ENCODE measurements around the gene ASTN2.

DNA sequence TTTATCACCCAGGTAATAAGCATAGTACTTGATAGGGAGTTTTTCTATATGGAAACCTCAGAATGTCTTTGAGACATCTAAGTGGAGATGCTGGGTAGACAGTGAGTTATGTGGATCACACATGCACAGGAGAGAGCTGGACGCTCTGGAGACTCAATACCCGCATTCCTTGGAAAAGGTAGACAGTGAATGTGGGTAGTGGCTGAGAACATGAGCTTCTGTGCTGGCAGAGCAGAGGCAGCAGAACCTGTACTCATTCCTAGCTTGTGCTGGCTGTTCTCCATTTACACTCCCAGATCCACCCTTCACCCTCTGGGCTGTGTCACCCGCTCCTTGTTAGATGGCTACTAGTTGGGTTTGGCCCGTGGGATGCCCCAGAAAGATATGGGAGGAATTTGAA is 269.8 kb downstream of the ASTN2 start:
- TF ChIP-seq CTCF (IDR thresholded peaks at IDR 0.05; ENCODE audit: low read depth, low read length, missing input control) (no peak), TAF1 (conservative IDR thresholded peaks at IDR 0.05) (no peak), GABPA (IDR thresholded peaks at IDR 0.05 in 1 of 2, conservative IDR thresholded peaks at IDR 0.05 in 1 of 2) (no peak), RAD21 (IDR thresholded peaks at IDR 0.05) (no peak), EGR1 (IDR thresholded peaks at IDR 0.05; ENCODE audit: low read depth in 2 of 2) (no peak), ZBTB33 (IDR thresholded peaks at IDR 0.05) (no peak), FOXA1 (IDR thresholded peaks at IDR 0.05) (no peak), YY1 (IDR thresholded peaks at IDR 0.05) (no peak)

Measured in liver (tissue), 3 donors.